ENCODE measurements around the gene PELI1.

- TF ChIP-seq POLR2AphosphoS5 (IDR thresholded peaks at IDR 0.05; ENCODE audit: low read depth, low read length) (no peak), REST (IDR thresholded peaks at IDR 0.05; ENCODE audit: insufficient read depth in 1 of 2, low read depth in 2 of 2, low read length in 2 of 2) (no peak), FOXP2 (optimal IDR thresholded peaks at IDR 0.05; ENCODE audit: borderline replicate concordance, extremely low read depth, extremely low read length, insufficient read depth) (no peak), SIN3A (IDR thresholded peaks at IDR 0.05; ENCODE audit: borderline replicate concordance, insufficient read depth, low read length) (no peak), TAF1 (IDR thresholded peaks at IDR 0.05; ENCODE audit: borderline replicate concordance, insufficient read depth, low read length) (no peak)
Measured at GRCh38 chr2:64093341-64093740, 50.9 kb downstream of the PELI1 start.

Measured in PFSK-1 (cell line).